GM19397 (cell line): ENCODE measurements around the gene SLC12A3.

ENCODE experiments used
- ATAC-seq: cut with Tn5 transposase; IDR thresholded peaks from one replicate; pipeline ENCODE4 v1.9.1; 2021; ENCODE audit warnings: mild to moderate bottlenecking, moderate library complexity; ENCODE audit not compliant: unreplicated experiment

The SLC12A3 gene

DNA sequence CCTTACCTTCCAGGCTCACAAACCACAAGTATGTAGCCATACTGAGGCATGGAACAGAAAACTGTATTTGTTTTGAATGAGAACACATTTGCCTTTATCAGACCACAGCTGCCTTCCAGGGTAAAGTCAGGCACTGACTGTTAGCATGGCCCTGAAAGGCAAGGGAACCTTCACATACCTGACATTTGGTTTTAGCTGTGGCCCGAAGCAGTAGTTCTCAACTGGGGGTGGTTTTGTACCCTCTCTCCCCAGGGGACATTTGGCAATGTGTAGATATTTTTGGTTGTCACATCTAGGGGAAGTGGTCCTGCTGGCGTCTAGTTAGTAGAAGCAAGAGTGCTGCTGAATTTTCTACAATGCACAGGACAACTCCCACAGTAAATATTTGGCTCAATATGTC lies 76.1 kb downstream of the SLC12A3 start:
- no peak for ATAC-seq

DNA sequence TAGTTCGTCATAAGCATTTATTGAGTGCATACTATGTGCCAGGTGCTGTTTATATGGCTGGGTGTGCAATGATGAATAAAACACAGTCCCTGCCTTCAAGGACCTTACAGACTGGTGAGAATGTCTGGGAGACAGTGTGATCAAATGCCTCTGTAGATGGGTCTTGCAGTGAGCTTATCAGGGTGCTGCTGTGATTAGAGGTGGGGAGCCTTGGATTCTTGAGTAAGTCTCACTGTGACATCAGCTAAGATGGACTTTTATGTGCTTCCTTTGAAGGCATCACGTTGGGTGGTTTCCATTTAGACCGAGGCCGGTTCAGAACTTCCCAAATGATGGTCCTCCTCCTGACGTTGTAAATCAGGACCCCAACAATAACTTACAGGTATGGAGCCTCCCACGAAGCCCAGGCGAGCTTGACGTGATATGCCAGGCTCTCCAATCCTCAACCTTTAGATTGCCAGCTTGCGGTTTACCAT lies 76.9 kb downstream of the SLC12A3 start:
- no peak for ATAC-seq

DNA sequence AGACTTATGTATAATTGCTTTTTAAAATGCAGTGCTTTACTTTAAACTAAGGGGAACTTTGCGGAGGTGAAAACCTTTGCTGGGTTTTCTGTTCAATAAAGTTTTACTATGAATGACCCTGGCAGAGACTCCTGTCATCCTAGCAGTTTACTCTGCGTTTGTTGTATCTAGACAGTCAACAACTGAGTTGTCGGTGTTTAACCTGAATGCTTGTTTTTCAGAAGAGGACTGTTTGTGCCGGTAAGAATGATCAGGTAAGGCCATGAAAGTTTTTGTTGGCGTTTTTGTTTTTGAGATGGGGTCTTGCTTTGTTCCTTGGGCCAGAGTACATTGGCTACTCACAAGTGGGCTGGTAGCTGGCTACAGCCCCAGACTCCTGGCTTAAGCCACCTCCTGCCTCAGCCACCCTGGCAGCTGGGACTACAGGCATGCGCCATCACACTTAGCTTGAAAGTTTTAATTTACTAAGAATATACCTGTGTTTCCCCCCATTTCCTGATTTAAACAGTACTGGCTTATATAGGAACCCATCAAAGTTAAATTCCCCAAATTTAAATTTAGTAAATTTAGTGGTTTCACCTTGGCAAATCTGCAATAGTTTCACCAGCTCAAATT lies 78.9 kb downstream of the SLC12A3 start:
- ATAC-seq = no peak

DNA sequence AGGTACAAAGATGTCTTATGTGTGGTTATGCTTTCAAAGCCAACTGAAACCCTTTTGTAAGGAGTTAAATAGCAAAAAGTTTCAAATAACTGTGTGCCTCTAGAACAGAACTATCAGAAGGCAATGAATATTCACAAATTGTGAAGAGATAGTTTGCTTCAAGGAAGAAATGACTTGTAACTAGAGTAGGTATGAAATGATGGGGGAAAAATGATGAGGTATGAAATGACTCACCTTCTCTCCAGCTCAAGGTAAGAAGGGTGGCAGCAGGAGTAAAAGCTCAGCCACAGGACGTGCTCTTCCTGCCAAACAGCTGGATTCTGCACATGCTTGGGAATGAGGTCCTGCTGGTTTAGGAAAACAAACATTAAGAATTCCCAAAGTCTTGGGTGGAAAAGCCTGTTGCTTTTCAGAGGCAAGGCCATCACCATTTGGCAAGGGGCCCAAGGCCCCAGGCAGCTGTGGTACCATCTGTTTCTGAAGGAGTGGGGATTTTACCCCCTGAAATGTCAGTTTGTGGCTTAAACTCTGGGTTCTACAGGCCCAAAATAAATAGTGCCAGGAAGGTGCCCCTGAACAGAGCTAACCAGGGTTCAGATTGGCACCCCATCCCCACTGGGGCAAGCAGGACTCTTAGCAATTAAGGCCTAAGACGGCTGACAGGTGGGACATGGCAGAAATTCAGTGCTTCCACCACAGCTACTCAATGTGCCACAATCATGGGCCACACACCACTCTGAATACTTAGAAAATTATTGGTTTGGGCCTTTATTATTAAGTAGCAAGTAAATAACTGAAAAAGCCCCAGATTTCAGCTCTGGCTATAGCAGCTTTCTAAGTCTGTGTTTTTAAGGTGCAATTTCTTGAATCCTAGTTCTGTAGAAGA lies 80.2 kb downstream of the SLC12A3 start:
- no peak for ATAC-seq

DNA sequence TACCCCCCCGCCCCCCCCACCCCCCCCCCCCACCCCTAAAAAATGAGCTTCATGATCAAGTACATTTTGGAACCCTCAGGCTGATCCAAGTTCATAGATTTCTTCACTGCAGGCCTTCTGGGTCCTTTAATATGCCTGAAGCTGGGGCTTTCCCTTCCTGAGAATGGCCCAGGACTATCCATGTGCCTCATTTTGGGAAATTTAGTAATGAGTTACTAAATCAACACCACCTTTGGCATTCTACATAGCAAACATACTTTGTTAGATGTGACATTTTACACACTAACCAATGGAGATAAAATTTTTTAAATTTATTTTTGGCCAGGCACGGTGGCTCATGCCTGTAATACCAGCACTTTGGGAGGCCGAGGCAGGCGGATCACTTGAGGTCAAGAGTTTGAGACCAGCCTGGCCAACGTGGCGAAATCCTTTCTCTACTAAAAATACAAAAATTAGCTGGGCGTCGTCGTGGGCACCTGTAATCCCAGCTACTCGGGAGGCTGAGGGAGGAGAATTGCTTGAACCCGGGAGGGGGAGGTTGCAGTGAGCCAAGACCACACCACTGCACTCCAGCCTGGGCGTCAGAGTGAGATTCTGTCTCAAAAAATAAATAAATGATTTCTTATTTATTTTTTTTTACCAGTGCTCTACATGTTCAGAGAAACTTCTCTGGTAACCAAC lies 81.0 kb downstream of the SLC12A3 start:
- no peak for ATAC-seq

DNA sequence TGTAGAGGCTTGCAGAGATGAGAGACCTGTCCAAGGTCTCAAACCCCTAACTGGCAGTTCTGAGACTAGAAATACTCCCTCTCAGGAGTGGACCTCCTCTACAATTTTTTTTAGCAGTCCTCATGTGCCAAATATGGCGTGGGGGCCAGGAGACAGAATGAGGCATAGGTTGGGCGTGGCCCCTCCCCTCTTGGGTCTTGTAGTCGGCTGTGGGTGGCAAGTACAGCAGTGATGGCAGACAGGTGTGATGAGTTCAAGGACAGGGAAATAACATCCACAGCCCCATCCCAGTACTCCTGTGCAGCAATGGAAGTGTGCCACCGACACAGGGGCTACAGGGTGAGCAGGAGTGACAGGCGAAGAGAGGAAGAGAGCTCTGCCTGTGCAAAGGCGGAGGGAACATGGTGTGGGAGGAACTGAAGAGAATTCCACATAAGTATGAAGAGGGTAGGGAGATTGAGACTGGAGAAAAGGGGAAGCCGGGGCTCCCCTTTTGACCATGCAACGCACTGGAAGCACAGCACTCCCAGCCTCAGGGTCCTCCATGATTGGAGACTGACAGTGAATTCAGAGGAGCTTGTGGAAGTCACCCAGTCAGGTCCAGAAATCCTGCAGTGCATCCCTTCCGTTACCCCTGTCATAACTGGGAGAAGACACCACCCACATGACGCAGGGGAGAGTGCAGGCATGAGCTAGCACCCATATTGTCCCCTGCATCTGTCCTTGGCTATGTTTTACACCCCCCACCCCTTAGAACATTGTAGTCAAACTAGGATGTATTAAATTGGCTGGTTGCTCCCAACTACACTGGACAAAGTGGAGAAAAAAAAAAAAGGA lies 82.0 kb downstream of the SLC12A3 start:
- ATAC-seq = no peak

DNA sequence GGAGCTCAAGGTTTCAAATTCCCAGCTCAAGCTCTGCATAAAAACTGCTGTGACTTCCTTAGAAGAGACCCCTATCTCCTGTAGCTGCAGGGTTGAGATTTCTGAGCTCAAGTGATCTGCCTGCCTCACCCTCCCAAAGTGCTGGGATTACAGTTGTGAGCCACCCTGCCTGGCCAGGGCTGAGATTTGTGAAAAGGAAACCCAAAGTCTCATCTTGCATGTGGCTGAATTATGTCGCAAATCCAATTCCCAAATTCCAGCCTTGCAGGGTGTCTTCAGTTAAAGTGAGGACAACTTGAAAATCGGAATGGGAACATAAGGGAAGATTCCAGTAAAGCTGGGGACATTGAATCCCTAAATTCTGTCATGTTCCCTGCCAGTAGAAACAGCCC lies 82.6 kb downstream of the SLC12A3 start:
- ATAC-seq = no peak

DNA sequence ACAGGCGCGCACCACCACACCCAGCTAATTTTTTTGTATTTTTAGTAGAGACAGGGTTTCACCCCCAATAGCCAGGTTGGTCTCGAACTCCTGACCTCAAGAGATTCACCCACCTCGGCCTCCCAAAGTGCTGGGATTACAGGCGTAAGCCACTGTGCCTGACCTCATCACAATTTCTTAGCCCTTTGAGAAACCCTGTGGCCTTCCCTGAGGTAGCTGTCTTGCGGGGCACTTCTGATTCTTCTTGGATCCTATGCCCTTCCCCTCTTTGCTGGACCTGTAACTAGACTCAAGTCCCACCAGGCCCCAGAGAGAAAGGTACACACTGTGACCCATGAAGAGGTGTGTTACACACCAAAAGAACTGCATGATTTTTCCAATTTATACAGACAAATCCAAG lies 83.2 kb downstream of the SLC12A3 start:
- no peak for ATAC-seq

DNA sequence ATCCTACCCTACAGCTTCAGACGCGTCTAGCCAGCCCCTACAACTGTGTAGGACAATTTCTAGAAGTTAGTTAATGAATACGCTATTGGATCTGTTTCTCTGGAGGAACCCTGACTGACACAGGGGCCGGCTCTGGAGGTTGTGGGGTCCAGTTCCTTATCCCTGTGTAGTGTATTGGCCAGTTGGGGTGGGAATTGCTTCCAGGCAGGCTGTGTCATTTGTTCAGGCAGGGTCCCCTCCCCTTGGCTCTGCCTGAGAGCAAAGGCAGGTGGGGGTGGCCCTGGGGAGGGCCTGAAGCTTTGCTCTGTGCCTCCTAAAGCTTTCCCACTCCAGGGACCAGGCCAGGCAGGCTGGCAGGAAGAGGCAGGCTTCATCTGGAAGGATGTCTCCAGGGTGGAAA lies 85.0 kb downstream of the SLC12A3 start:
- no peak for ATAC-seq

DNA sequence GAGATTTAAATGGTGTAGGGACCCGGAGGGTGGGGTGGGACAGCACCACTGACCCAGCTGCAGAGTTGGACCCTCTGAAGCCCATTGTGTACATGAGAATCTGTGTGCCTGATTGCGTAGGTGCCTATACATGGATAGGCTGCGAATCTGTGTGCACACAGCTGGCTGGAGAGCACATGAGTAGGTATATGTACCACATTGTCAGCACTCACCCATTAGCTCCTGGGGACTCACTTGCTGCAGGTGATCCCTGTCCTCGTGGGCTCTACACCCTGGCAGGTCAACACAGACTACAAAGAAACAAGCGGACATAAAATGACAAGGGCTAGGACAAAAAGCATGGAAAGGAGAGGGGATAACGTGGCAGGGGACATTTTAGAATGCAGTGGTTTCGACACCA lies 85.4 kb downstream of the SLC12A3 start:
- no peak for ATAC-seq

DNA sequence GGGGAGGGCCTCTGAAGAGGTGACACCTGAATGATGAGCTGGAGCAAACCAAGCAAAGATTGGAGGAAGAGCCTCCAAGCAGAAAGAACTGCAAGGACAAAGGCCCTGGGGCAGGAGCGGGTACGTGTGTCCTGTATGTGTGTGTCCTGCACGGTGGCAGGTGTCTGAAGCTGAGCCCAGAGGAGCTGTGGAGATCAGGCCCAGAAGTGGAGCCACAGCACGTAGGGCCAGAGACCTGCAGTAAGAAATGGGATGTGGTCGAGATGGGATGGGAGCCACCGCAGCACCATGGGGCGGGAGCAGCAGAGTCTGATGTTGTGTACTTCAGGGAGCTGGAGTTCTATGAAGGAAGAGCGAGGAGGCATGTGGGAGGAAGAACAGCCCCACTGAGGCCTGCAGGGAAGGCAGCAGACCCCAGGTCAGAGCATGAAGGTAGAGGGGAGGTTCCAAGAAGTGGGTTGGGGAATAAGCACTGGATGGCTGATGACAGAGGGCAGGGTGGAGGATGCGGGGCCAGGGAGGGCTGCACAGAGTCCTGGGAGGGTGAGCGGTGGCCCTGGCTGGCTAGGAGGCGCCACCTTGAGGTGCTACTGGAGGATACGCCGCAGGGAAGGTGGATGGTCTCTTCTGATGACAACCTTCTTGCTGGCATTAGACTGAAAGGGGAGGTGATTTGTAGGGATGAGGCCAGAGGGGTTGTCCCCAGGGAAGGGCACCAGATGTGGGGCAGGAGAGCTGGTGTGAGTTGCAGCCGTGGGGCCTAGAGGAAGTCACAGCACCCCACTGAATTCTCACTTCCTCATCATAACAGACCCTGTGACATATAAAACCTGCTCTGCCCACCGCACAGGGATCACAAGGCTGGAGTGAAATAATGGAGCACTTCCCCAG lies 86.1 kb downstream of the SLC12A3 start:
- no peak for ATAC-seq

DNA sequence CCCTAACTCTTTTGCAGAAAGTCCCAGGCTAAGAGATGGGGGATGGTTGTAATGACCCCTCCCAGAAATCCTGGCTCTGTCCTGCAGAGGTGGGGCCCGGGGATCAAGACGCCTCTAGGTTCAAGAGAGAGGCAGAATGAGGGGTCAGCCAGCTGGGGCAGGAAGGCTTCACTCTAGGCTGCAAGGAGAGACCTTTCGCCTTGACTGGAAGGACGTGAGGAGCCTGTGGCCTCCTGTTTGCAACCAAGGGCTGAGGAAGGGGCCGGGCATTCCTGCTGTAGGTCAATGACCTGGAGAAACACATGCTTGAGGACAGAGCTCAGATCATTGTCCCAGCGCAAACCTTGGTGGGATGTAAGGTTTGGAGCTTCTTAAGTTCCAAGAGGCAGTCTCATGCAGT lies 88.0 kb downstream of the SLC12A3 start:
- no peak for ATAC-seq

DNA sequence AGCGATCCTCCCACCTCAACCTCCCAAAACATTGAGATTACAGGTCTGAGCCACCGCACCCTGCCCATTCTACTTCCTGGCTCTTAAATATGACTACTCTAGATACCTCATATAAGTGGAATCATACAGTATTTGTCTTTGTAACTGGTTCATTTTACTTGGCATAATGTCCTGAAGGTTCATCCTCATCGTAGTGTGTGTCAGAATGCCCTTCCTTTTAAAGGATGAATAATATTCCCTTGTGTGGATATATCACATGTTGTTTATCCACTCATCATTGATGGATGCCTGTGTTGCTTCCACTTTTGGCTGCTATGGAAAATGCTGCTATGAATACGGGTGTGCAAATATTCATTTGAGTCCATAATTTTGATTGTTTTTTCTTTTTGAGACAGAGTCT lies 91.1 kb downstream of the SLC12A3 start:
- no peak for ATAC-seq

DNA sequence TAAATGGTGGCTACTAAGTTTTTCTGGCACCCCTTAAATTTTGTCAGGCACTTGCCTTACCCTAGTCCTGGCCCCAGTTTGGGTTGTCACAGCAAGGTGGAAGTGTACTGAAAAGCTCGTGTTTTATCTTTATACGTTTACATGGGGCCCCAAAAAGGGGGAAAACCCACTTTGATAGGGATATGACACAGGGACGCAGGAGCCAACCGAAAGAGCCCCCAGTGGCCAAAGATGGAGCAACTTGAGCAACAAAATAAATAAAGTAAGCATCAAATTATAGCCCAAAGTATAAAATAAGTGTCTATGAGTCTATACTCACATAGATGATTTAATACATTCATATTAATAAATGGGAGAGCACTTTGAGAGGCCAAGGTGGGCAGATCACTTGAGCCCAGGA lies 91.7 kb downstream of the SLC12A3 start:
- no peak for ATAC-seq

DNA sequence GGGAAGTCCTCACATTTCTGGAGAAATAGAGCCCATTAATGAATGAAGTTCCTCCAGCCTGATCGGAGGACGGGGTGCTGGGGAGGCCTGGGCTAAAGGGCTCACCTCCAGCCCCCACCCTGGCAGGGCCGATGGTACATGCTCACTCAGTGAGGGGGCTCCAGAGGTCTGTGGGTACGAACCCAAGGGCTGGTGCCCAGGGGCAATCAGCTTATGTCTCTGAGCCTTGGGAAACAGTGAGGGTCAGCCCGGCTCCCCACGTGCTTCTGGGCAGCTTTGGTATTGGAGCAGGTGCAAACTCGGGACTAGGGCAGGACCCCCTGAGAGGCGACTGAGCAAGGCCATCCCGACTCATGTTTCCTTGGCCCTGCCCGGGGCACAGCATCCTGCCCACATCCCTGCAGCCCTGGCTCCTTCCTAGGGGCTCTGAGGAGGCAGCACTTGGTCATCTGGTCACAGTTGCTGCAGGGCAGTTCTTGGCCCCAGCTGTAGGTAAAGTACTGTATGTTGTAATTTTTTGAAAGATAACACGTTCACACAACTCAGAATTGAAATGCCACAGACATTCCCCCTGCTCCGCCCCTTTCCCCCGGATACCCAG lies 95.8 kb downstream of the SLC12A3 start:
- no peak for ATAC-seq

DNA sequence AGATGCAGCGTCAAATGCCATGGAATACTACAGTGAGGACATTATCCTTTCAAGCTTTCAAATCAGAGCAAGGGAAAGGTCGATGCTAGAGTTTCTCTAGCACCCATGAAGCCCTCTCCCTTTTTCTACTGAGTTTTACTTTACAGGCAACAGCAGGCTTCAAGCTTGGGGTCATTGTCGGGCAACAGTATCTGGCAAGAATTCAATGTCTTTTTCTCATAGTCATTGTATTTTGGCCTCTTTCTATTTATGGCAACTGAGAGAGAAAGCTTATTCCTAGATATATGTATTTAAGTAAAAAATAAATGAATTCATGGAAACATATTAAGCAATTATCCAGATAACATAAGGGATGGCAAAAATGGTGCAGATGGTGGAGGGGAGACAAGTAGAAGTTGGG lies 96.4 kb downstream of the SLC12A3 start:
- no peak for ATAC-seq

DNA sequence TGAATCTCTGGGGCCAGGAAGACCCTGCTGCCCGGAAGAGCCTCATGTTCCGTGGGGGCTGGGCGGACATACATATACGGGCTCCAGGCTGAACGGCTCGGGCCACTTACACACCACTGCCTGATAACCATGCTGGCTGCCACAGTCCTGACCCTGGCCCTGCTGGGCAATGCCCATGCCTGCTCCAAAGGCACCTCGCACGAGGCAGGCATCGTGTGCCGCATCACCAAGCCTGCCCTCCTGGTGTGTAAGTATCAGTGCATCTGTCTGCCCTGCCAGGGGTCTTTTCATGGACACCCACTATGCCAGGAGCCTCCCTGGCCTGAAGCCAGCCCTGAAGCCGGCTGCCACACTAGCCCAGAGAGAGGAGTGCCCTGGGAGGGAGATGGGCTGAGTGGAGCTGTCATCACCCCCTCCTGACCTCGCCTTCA lies 96.9 kb downstream of the SLC12A3 start, which contains the start of gene CETP:
TSS of gene CETP (plus strand) at position 100 of the 431 bp plus-strand sequence. CDS start at position 130, 30 bp downstream.
- ATAC-seq = no peak

DNA sequence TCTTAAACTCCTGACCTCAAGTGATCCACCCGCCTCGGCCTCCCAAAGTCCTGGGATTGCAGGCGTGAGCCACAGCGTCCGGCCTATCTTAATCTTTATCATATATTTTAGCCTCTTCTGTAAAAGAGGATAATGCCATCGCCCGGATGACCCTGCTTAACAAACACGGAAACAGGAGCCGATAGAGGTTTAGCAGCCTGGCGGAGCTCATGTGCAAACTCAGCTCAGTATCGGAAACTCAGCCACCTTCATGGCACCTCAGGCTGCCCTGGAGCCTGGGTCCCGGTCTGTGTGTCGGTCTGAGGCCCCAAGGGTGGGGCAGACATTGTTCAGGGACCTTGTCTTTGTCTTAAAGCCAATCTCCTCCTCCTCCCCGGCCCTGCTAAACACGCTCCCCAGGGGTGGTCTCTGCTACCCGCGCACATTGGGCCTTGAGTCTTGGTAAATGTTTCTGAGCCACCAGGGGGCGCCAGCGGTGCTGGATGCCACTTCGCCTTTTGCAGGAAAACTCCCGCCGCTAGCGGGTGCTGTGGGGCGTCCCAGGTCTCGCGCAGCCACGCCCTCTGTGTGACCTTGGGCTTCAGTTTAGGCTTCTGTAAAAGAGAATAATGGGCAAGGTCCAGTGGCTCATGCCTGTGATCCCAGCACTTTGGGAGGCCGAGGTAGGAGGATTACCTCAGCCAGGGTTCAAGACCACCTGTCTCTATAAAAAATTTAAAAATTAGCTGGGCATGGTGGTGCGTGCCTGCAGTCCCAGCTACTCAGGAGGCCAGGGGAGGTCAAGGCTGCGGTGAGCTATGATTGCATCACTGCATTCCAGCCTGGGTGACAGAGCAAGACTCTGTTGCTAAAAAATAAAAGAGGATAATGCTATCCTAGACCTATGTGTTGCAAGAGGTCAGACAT lies 99.5 kb downstream of the SLC12A3 start:
- peak; percentile 59 for ATAC-seq
